ENCODE data around the gene CMTM8.

The CMTM8 gene

GRCh38 chr3:32412887-32413286, 174.4 kb downstream of the CMTM8 start:
- no peak overlapping the region for H3K27ac ChIP-seq
- TF ChIP-seq CTCF (IDR thresholded peaks at IDR 0.05): no peak
- no peak for DNase-seq (ENCODE audit: low spot score)
- no peak overlapping the region for H3K4me3 ChIP-seq

GRCh38 chr3:32413845-32414521, 175.5 kb downstream of the CMTM8 start:
- Histone ChIP-seq H3K4me3 (no peak overlapping the region), H3K27ac (peak overlapping the region in 1 of 2 donors; percentile 0)
- TF ChIP-seq CTCF (IDR thresholded peaks at IDR 0.05): no peak
- DNase-seq (ENCODE audit: low spot score): peak; percentile 52

- no peak overlapping the region for H3K4me3 ChIP-seq
- peak; percentile 36 for DNase-seq (ENCODE audit: low spot score)
These were observed 176.2 kb downstream of the CMTM8 start for GRCh38 chr3:32414522-32415202.

GRCh38 chr3:32419742-32420125, 181.3 kb downstream of the CMTM8 start:
- no peak for DNase-seq (ENCODE audit: low spot score)
- Histone ChIP-seq H3K4me3 (no peak overlapping the region), H3K27ac (peak overlapping the region; percentile 12 to 77)
- no peak for TF ChIP-seq CTCF (IDR thresholded peaks at IDR 0.05)

More at GRCh38 chr3:32414522-32415202, 176.2 kb downstream of the CMTM8 start:
- TF ChIP-seq CTCF (IDR thresholded peaks at IDR 0.05): no peak
- peak overlapping the region in 1 of 2 donors; percentile 58 for H3K27ac ChIP-seq

All from coronary artery (tissue), 2 donors.